ENCODE results near the gene UBE2QL1. TPM values are rescaled to one million over a fixed set of nuclear protein-coding genes. Genes with fewer than 3 reads are reported as not detected.
A peak's percentile ranks its signal among the peaks of the same experiment; 100 is the strongest.
"Not testable (repeated sequence)": the region's sequence is repeated elsewhere in the genome, so short reads cannot be mapped to it uniquely, and the experiment has no call there.

UBE2QL1 gene
- total RNA-seq, 1 experiment from 2014 or later = 0.54 TPM

GRCh38 chr5:6496636-6497035 is 48.0 kb downstream of the UBE2QL1 start:
- no peak for DNase-seq (ENCODE audit: low spot score)

GRCh38 chr5:6497262-6497661 is 48.6 kb downstream of the UBE2QL1 start:
- no peak for DNase-seq (ENCODE audit: low spot score)

- no peak for DNase-seq (ENCODE audit: low spot score)
Observed at GRCh38 chr5:6498968-6499367, 50.3 kb downstream of the UBE2QL1 start.

- DNase-seq (ENCODE audit: low spot score) = no peak
Observed at GRCh38 chr5:6501701-6502100, 53.0 kb downstream of the UBE2QL1 start.

- DNase-seq (ENCODE audit: low spot score) = no peak
Observed at GRCh38 chr5:6502421-6502820, 53.8 kb downstream of the UBE2QL1 start.

GRCh38 chr5:6503342-6503741 is 54.7 kb downstream of the UBE2QL1 start:
- DNase-seq (ENCODE audit: low spot score) = no peak

GRCh38 chr5:6504677-6505415 is 56.2 kb downstream of the UBE2QL1 start:
- peak; percentile 56 for DNase-seq (ENCODE audit: low spot score)

GRCh38 chr5:6505416-6505755 is 56.7 kb downstream of the UBE2QL1 start:
- DNase-seq (ENCODE audit: low spot score) = no peak

- DNase-seq (ENCODE audit: low spot score) = no peak
Observed at GRCh38 chr5:6505783-6506557, 57.3 kb downstream of the UBE2QL1 start.

GRCh38 chr5:6506611-6507010 is 58.0 kb downstream of the UBE2QL1 start:
- DNase-seq (ENCODE audit: low spot score) = no peak

GRCh38 chr5:6508931-6509330 is 60.3 kb downstream of the UBE2QL1 start:
- DNase-seq (ENCODE audit: low spot score) = no peak

GRCh38 chr5:6510132-6510531 is 61.5 kb downstream of the UBE2QL1 start:
- no peak for DNase-seq (ENCODE audit: low spot score)

- DNase-seq (ENCODE audit: low spot score) = no peak
Observed at GRCh38 chr5:6510973-6511372, 62.3 kb downstream of the UBE2QL1 start.

- DNase-seq (ENCODE audit: low spot score) = not testable (repeated sequence)
Observed at GRCh38 chr5:6515812-6516211, 67.2 kb downstream of the UBE2QL1 start.

- no peak for DNase-seq (ENCODE audit: low spot score)
Observed at GRCh38 chr5:6516823-6517222, 68.2 kb downstream of the UBE2QL1 start.

- no peak for DNase-seq (ENCODE audit: low spot score)
Observed at GRCh38 chr5:6517510-6517909, 68.9 kb downstream of the UBE2QL1 start.

- DNase-seq (ENCODE audit: low spot score) = no peak
Observed at GRCh38 chr5:6518298-6519057, 69.8 kb downstream of the UBE2QL1 start.

GRCh38 chr5:6520201-6520600 is 71.5 kb downstream of the UBE2QL1 start:
- no peak for DNase-seq (ENCODE audit: low spot score)

GRCh38 chr5:6522331-6522730 is 73.7 kb downstream of the UBE2QL1 start:
- no peak for DNase-seq (ENCODE audit: low spot score)

GRCh38 chr5:6522923-6523322 is 74.3 kb downstream of the UBE2QL1 start:
- no peak for DNase-seq (ENCODE audit: low spot score)

- no peak for DNase-seq (ENCODE audit: low spot score)
Observed at GRCh38 chr5:6525422-6525821, 76.8 kb downstream of the UBE2QL1 start.

- DNase-seq (ENCODE audit: low spot score) = peak; percentile 51
Observed at GRCh38 chr5:6525910-6526309, 77.3 kb downstream of the UBE2QL1 start.
